C4-2B (cell line): ENCODE results near the gene PARP1.
"Not testable (repeated sequence)": the region's sequence is repeated elsewhere in the genome, so short reads cannot be mapped to it uniquely, and the experiment has no call there.

ENCODE experiments used
- H3K27ac ChIP-seq: fragments of 450-650 bp; 2 replicates; pipeline ENCODE4 v1.5.1; 2017
- CTCF ChIP-seq: fragments of 450-650 bp; conservative IDR thresholded peaks from 2 replicates; pipeline ENCODE4 v1.5.1; 2017; ENCODE audit warnings: mild to moderate bottlenecking
- ZFX ChIP-seq: fragments of 450-650 bp; IDR thresholded peaks from 2 replicates; pipeline ENCODE4 v1.6.1; 2017

Gene PARP1

GRCh38 chr1:226428791-226429461 lies 21.0 kb upstream of the PARP1 start:
- TF ChIP-seq CTCF (no peak), ZFX (no peak)
- H3K27ac ChIP-seq, result no peak overlapping the region

- TF ChIP-seq CTCF, result no peak
- no peak for TF ChIP-seq ZFX
- no peak overlapping the region for H3K27ac ChIP-seq
Observed at GRCh38 chr1:226428348-226428747, 20.5 kb upstream of the PARP1 start.

DNA sequence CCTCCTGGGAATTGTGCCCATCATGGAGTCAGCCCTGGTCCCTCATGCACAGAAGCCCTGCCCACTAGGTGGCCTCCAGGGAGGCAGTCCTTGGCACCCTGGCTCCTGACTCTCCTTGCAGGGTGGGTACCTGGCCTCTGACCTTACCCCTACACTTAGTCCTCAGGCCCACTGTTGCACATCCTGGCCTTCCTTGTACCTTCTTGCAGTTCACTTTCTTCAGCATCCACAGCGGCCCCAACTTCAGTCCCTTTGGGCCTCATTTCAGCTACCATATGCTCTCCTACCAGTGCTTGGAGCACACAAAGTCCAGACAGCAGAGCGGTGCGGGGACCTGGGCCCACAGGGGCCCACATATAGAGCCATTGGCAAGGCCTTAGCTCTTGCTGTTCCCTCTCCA lies 19.2 kb upstream of the PARP1 start:
- no peak for TF ChIP-seq CTCF
- no peak overlapping the region for H3K27ac ChIP-seq

DNA sequence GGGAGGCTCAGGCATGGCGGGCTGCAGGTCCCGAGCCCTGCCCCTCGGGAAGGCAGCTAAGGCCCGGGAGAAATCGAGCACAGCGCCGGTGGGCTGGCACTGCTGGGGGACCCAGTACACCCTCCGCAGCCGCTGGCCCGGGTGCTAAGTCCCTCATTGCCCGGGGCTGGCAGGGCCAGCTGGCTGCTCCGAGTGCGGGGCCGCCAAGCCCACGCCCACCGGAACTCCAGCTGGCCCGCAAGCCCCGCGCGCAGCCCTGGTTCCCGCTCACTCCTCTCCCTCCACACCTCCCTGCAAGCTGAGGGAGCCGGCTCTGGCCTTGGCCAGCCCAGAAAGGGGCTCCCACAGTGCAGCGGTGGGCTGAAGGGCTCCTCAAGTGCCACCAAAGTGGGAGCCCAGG lies 18.5 kb upstream of the PARP1 start:
- not testable (repeated sequence) for H3K27ac ChIP-seq

- no peak overlapping the region for H3K27ac ChIP-seq
- no peak for TF ChIP-seq ZFX
- no peak for TF ChIP-seq CTCF
Observed at GRCh38 chr1:226425431-226426031, 17.6 kb upstream of the PARP1 start.

- TF ChIP-seq CTCF, result no peak
- TF ChIP-seq ZFX, result no peak
Observed at GRCh38 chr1:226425004-226425378, 17.1 kb upstream of the PARP1 start.

GRCh38 chr1:226424221-226425003 lies 16.5 kb upstream of the PARP1 start:
- peak; percentile 88 for TF ChIP-seq CTCF
- TF ChIP-seq ZFX, result no peak
- H3K27ac ChIP-seq, result no peak overlapping the region

More at GRCh38 chr1:226425004-226425378, 17.1 kb upstream of the PARP1 start:
- no peak overlapping the region for H3K27ac ChIP-seq
